ENCODE data around the gene MCAM. TPM values are rescaled to one million over a fixed set of nuclear protein-coding genes. Genes with fewer than 3 reads are reported as not detected.

The MCAM gene
- total RNA-seq, 1 donor from 2014 or later: 7.5 TPM

DNA sequence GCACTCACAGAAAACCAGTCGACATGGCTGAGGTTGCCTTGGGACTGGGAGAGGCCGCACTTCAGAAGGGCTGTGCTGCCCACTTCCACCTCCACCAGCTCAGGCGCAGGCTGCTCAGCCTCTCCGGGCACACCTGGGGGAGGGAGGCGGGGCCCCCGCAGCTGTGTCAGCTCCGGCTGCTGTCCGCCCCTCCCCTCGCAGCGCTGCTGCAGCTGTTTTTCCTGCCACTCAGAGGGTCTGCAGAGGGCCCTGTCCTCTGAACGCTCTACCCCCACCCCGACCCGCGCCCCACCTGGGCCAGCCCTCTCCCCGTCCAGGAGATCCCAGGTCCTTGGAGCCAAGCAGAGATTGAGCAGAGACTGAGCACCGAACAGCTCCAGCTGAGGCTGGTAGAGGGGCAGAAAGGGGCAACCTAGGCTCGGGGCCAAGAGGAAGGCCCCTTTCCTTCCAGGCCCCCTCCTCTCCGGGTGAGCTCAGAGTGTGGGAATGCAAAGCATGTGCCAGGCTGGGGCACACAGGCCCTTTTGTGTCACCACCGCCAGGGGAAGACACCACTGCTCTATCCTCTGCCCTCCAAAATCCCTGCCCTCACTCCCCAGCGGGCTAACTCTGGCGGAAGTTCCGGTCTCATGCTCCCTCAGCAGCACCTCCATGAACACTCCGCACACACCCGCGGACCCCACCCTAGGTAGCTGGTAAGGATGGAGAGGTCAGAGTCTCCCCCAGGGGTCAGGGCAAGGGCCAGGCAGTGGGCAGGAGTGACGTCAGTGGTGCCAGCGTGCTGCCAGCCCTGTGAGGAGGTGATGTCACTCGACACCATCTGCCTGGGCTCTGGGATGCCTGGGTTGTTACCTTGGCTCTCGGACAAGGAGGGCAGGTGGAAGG lies 1.6 kb downstream of the MCAM start:
- Mint-ChIP-seq H3K27ac (peak overlapping the region; percentile 29), H3K9me3 (no peaks in the 10 kb centered on the region), H3K4me1 (peaks cover 17% of the 10 kb centered on the region), H3K36me3 (ENCODE audit: low read depth) (no peaks in the 10 kb centered on the region), H3K27me3 (peaks cover 30% of the 10 kb centered on the region), H3K4me3 (peak overlapping the region; percentile 72)
- DNase-seq: peak; percentile 77
- intact Hi-C loops (cut with micrococcal nuclease): no loop called here

DNA sequence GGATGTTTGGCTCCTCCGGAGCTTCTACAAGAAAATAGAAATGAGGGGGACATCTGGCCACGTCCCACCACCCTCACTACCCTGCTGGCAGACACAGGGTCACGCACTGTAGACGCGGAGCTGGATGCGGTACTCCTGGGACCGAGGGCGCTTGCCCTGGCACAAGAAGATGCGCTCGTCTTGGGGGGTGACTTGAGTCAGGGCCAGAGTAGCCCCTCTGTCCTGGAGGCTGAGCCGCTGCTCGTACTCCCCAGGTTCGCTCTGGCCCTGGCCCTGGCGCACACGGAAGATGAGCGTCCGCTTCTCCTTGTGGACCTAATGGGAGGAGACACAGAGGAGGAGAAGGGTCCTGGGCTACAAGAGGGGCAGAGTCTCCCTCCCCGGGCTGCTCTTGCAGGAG lies 2.2 kb downstream of the MCAM start:
- DNase-seq: no peak
- intact Hi-C loops (cut with micrococcal nuclease): no loop called here
- Mint-ChIP-seq H3K9me3 (no peaks in the 10 kb centered on the region), H3K4me1 (peaks cover 14% of the 10 kb centered on the region), H3K36me3 (ENCODE audit: low read depth) (no peaks in the 10 kb centered on the region), H3K4me3 (no peak overlapping the region), H3K27me3 (peaks cover 29% of the 10 kb centered on the region), H3K27ac (no peak overlapping the region)

DNA sequence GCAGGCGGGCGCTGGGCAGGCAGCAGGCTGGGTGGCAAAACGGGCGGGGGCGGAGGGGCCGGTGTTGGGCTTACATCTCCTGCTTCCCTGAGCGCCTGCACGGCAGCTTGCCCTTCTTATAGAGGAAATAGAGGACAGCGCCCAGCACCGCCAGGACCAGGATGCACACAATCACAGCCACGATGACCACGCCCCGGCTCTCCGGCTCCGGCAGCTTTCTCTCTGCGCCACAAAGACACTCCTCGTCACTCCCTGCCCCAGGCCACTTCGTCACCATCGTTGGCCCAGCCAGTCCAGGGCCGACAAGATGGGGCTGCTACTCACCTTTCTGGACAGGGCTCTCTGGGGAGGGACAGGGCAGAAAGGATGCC lies 6.3 kb downstream of the MCAM start:
- Mint-ChIP-seq H3K36me3 (ENCODE audit: low read depth) (peaks cover 7% of the 10 kb centered on the region), H3K27ac (no peak overlapping the region)
- intact Hi-C loops (cut with micrococcal nuclease): no loop called here

DNA sequence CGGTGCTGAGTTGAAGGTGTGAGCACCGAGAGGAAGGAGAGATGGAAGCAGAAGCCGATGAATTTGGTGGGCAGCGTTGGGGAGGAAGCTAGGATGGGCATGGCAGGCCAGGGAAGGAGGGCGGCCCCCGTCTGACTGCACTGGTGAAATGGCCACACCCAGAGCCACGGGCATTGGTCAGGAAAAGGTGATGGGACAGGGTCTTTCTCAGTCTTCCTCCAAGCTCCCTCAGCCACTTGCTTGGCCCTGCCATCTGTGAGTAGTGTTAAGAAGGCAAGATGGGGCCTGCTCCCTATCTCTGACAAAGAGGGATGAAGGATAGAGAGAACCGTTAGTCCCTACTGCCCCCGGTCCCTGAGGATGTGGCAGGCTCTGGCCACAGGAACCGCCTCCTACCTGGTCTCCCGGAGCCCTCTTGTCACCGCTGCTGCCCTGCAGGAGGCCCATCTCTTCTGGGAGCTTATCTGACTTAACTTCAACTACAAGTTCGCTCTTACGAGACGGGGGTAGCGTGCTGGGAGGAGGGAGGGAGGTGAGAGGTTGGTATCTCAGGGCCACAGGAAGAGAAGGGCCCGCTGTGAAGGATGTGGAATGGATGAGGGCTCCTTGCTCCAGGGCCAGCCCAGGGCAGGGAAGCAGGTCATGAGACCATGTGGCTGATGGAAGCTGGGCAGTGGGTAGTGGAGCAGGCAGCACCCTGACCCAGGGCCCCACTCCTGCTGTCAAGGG lies 6.8 kb downstream of the MCAM start:
- no peak overlapping the region for H3K4me3 Mint-ChIP-seq
- H3K4me1 Mint-ChIP-seq: peaks cover 20% of the 10 kb centered on the region

More for the DNA sequence above, 6.3 kb downstream of the MCAM start:
- peaks cover 9% of the 10 kb centered on the region for H3K27me3 Mint-ChIP-seq
- H3K9me3 Mint-ChIP-seq: no peaks in the 10 kb centered on the region
- peaks cover 21% of the 10 kb centered on the region for H3K4me1 Mint-ChIP-seq
- no peak overlapping the region for H3K4me3 Mint-ChIP-seq
- no peak for DNase-seq

DNA sequence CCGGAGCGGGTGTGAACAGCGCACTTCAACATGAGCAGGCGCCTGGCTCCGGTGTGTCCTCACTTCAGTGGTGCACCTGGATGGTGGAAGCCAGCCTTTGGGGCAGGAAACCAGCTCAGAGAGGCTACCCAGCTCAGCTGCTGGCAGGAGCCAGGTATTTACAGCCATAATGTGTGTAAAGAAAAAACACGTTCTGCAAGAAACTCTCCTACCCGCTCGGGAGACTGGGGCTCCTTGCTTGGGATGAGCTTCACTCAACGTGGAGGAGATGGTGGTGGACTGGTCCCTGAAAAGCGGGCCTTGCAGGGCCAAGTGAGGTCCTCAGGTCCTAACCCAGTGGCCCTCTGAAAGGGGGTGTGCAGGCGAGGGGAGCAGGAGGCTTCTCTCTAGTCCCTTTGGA lies 7.5 kb downstream of the MCAM start:
- no peaks in the 10 kb centered on the region for H3K9me3 Mint-ChIP-seq
- intact Hi-C loops (cut with micrococcal nuclease): no loop called here
- no peak overlapping the region for H3K4me3 Mint-ChIP-seq
- DNase-seq: no peak
- peak overlapping the region; percentile 12 for H3K27ac Mint-ChIP-seq
- H3K4me1 Mint-ChIP-seq: peaks cover 25% of the 10 kb centered on the region
- peaks cover 10% of the 10 kb centered on the region for H3K36me3 Mint-ChIP-seq (ENCODE audit: low read depth)
- H3K27me3 Mint-ChIP-seq: peaks cover 3% of the 10 kb centered on the region

More for the DNA sequence above, 6.8 kb downstream of the MCAM start:
- H3K27ac Mint-ChIP-seq: no peak overlapping the region
- intact Hi-C loops (cut with micrococcal nuclease): no loop called here
- DNase-seq: no peak
- H3K9me3 Mint-ChIP-seq: no peaks in the 10 kb centered on the region
- peaks cover 9% of the 10 kb centered on the region for H3K36me3 Mint-ChIP-seq (ENCODE audit: low read depth)
- H3K27me3 Mint-ChIP-seq: peaks cover 4% of the 10 kb centered on the region

DNA sequence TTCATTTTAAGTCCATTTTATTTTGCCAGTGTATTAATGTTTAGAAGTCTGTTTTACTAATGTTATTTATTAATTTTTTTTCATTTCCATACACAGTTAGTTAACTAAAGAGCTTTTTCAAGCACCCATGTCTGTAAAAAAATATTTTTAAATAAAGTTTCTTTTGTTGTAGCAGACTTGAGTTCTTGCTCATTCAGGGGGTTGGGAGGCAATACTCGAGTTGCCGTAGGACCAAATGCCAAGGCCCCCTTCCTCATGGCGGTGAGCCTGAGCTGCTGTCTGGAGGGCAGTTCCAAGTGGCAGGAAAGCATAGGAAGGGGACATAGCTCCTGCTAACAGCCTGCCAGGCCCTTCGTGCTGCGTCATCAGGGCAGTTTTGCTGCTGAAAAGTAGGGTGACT lies 9.0 kb downstream of the MCAM start:
- Mint-ChIP-seq H3K27me3 (no peaks in the 10 kb centered on the region), H3K27ac (no peak overlapping the region), H3K9me3 (no peaks in the 10 kb centered on the region), H3K36me3 (ENCODE audit: low read depth) (peaks cover 18% of the 10 kb centered on the region), H3K4me3 (no peak overlapping the region), H3K4me1 (peaks cover 25% of the 10 kb centered on the region)
- DNase-seq: no peak
- intact Hi-C loops (cut with micrococcal nuclease): no loop called here

DNA sequence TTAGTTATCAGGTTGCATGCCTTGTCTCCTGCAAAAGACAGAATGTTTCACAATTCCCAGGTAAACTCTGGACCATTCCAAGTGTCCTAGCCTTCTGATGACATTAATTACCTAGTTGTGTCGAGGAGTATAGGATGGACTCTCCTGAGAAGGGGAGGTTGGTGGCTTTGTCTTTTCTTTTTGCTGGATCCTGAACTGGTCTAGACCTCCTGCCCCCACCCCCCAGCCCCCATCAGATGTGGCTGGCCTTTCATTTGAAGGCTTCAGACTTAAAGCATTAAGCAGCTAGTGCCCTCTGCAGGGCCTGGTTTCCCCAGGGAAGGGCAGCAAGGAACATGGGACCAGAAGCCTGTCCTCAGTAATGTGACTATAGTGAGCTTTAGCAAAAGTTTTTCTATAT lies 9.7 kb downstream of the MCAM start:
- Mint-ChIP-seq H3K27ac (peak overlapping the region; percentile 89), H3K4me3 (no peak overlapping the region), H3K36me3 (ENCODE audit: low read depth) (peaks cover 24% of the 10 kb centered on the region), H3K4me1 (peaks cover 25% of the 10 kb centered on the region), H3K9me3 (no peaks in the 10 kb centered on the region), H3K27me3 (no peaks in the 10 kb centered on the region)
- intact Hi-C loops (cut with micrococcal nuclease): no loop called here
- DNase-seq: no peak

DNA sequence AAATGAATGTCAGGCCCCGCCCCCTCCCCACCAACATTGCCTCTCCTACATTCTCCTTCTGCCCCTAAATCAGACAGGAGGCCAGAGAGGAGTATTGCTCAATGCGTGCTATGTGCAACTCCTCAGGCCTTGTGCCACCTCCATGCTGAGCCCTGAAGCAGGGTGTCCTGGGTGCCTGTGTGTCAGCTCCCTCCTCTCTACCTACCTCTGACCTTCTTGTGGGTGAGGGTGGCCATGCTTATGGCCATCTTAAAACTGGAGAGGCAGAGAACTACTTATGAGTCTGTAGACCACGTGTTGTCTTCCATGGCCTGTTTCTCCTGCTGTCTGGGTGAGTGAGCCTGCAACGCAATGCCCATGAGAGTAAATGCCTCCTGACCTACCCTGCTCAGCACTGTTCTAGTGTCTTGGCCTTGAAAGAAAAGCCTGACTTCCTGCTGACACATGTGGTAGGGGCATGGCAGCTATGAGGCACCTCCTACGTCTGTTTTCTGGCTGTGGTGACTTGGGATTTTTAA lies 10.5 kb downstream of the MCAM start:
- H3K4me3 Mint-ChIP-seq: peak overlapping the region; percentile 65
- peaks cover 25% of the 10 kb centered on the region for H3K4me1 Mint-ChIP-seq
- intact Hi-C loops (cut with micrococcal nuclease): loop anchor here (1.0 kb wide), 1 partner anchor 15 kb away; no protein-coding TSS in a partner anchor

DNA sequence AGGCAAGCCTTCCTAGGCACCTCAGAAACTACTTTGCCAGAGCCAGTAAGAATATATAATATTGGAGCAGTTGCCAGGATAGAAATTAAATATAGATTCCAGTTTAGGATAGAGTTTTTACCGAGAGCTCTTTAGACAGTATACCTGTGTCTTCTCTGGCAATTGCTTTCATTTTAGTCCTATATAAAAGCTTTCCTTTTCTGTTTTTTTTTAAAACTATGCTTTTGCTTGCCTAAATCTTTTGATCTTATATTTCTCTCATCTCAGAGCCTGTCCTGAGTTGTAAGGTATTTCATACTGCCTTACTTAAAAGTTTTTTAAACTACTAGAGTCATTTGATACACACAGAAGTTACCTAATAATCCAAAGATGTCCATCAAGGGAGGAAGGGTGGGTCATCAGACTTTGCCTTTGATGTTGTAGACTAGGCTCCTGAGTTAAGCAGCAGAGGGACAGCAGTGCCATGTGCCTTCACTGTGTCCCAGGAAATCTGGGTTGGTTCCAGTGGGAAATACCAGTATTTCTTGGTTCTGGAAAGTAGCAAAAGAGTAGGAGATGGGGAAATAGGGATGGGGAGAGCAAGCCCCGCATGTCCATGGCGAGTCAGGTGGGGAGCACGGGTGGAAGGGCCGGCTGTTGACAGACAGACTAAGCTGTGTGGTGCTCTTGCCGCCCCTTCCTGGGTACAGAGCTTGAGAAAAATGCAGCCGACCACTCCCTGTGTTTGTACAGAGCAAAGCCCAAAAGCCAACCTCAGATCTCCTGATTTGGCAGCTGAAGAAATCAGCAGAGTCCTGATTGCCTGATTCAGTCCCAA lies 11.2 kb downstream of the MCAM start:
- peak; percentile 55 for DNase-seq
- Mint-ChIP-seq H3K27me3 (no peaks in the 10 kb centered on the region), H3K9me3 (no peaks in the 10 kb centered on the region), H3K36me3 (ENCODE audit: low read depth) (peaks cover 36% of the 10 kb centered on the region), H3K27ac (peak overlapping the region; percentile 89), H3K4me1 (peaks cover 25% of the 10 kb centered on the region), H3K4me3 (peak overlapping the region; percentile 32)
- intact Hi-C loops (cut with micrococcal nuclease): loop anchor here (1.0 kb wide), 1 partner anchor 16 kb away; no protein-coding TSS in a partner anchor

More for the DNA sequence above, 10.5 kb downstream of the MCAM start:
- H3K9me3 Mint-ChIP-seq: no peaks in the 10 kb centered on the region
- peaks cover 32% of the 10 kb centered on the region for H3K36me3 Mint-ChIP-seq (ENCODE audit: low read depth)
- no peaks in the 10 kb centered on the region for H3K27me3 Mint-ChIP-seq
- H3K27ac Mint-ChIP-seq: peak overlapping the region; percentile 89
- peak; percentile 75 for DNase-seq

DNA sequence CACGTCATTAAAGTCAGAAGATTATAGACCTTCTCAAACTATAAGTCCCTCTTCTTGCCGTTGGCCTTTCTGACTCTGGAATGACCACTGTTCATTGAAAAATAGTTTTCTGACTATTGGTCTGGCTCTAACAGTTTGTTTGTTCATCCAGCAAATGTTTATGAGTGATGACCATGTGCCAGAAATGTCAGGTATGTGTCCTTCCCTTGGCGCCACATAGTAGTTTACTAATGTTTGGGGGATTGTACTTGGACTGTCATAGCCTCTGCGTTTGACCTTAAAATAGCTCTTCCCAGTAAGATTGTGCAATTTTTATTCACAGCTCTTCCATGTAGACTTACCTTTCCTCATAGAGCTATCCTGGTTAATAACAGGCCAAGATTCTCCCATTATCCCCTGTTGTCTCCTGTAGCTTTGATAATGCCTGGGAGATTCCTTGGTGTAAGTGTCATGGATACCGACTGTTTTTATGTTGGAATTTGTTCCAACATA lies 13.7 kb downstream of the MCAM start:
- Mint-ChIP-seq H3K36me3 (ENCODE audit: low read depth) (peaks cover 56% of the 10 kb centered on the region), H3K27me3 (no peaks in the 10 kb centered on the region)

DNA sequence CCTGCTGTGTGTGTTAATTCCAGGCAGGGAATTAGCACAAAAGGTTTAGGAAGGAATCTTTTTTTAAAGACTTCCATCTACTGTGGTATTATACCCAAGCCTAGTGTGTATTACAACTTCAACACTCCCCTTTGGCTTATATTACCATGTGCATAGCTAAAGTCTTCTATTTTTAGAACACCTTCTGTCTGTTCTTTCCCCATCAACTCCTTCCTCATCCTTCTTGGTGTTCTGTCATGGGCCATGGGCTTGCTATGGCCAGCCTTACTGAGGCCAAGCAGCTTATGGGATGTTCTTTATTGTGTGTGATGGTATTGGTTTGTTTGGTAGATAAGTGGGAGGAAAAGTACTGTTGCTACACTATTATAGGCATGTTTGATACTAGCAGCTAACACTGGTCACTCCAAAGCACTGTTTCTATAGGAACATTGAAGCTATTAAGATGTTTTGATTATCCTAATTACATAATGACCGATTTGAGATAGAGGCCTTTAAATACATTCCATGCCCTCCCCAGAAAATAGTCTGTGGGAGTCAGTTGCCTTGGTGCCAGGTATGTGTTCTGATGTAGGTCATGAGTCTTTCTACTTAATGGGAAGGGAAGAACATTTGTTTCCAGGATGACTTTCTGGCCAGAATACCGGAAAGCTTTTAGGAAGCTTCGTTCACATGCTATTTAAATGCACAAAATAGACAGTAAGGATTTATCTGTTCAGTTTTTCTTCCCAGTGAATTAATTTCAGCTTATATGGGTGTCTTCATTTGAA lies 16.5 kb downstream of the MCAM start:
- no peak for DNase-seq
- H3K4me1 Mint-ChIP-seq: peaks cover 8% of the 10 kb centered on the region
- no peaks in the 10 kb centered on the region for H3K9me3 Mint-ChIP-seq
- H3K27ac Mint-ChIP-seq: no peak overlapping the region
- intact Hi-C loops (cut with micrococcal nuclease): no loop called here
- peaks cover 64% of the 10 kb centered on the region for H3K36me3 Mint-ChIP-seq (ENCODE audit: low read depth)
- no peaks in the 10 kb centered on the region for H3K27me3 Mint-ChIP-seq
- H3K4me3 Mint-ChIP-seq: no peak overlapping the region

More for the DNA sequence above, 13.7 kb downstream of the MCAM start:
- H3K27ac Mint-ChIP-seq: no peak overlapping the region
- no peak for DNase-seq
- intact Hi-C loops (cut with micrococcal nuclease): no loop called here
- no peak overlapping the region for H3K4me3 Mint-ChIP-seq
- no peaks in the 10 kb centered on the region for H3K9me3 Mint-ChIP-seq
- H3K4me1 Mint-ChIP-seq: peaks cover 25% of the 10 kb centered on the region

DNA sequence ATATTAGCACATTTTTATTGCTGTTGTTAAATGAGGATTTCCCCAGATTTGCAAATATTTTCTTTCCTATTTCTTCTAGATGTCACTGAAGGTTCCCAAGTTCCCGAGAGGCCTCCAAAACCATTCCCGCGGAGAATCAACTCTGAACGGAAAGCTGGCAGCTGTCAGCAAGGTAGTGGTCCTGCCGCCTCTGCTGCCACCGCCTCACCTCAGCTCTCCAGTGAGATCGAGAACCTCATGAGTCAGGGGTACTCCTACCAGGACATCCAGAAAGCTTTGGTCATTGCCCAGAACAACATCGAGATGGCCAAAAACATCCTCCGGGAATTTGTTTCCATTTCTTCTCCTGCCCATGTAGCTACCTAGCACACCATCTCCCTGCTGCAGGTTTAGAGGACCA lies 17.5 kb downstream of the MCAM start:
- DNase-seq: no peak
- intact Hi-C loops (cut with micrococcal nuclease): no loop called here
- Mint-ChIP-seq H3K4me1 (no peaks in the 10 kb centered on the region), H3K9me3 (no peaks in the 10 kb centered on the region), H3K27ac (no peak overlapping the region), H3K4me3 (no peak overlapping the region), H3K36me3 (ENCODE audit: low read depth) (peaks cover 61% of the 10 kb centered on the region), H3K27me3 (no peaks in the 10 kb centered on the region)

DNA sequence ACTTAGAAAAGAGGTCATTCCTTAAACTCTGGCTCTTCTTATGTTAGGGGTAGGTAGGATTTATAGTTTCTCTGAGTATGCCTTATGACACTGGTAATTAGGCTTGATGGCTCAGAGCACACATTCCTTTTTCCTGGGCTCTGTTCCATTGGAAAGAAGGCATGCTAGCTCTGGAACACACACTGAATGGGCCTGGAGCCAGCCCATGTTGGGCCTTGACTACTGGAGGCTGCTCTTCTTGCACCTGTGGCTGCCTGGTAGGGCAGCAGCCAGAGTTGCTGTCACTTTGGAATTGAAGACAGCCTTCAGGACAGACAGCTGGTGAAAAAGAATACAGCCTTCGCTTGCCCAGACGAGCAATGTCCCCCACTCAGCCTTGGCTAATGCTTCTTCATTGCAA lies 18.2 kb downstream of the MCAM start:
- H3K9me3 Mint-ChIP-seq: no peaks in the 10 kb centered on the region
- intact Hi-C loops (cut with micrococcal nuclease): no loop called here
- peaks cover 60% of the 10 kb centered on the region for H3K36me3 Mint-ChIP-seq (ENCODE audit: low read depth)
- H3K4me3 Mint-ChIP-seq: no peak overlapping the region
- H3K27me3 Mint-ChIP-seq: no peaks in the 10 kb centered on the region
- no peaks in the 10 kb centered on the region for H3K4me1 Mint-ChIP-seq
- H3K27ac Mint-ChIP-seq: no peak overlapping the region
- DNase-seq: no peak

Measured in activated CD4-positive, alpha-beta T cell treated with anti-CD3 and anti-CD28 coated beads, Interleukin-2, amount 10 ng/mL, durations not matched to agents 24 days and 14 days (primary cell).